Suppressor macrophage (primary cell): ENCODE data around the gene FAM53A.

ENCODE experiments used
- DNase-seq, 4 experiments: peaks; one replicate each; pipeline ENCODE4 v3.0.0-alpha.2; 2020 to 2022

FAM53A gene

DNA sequence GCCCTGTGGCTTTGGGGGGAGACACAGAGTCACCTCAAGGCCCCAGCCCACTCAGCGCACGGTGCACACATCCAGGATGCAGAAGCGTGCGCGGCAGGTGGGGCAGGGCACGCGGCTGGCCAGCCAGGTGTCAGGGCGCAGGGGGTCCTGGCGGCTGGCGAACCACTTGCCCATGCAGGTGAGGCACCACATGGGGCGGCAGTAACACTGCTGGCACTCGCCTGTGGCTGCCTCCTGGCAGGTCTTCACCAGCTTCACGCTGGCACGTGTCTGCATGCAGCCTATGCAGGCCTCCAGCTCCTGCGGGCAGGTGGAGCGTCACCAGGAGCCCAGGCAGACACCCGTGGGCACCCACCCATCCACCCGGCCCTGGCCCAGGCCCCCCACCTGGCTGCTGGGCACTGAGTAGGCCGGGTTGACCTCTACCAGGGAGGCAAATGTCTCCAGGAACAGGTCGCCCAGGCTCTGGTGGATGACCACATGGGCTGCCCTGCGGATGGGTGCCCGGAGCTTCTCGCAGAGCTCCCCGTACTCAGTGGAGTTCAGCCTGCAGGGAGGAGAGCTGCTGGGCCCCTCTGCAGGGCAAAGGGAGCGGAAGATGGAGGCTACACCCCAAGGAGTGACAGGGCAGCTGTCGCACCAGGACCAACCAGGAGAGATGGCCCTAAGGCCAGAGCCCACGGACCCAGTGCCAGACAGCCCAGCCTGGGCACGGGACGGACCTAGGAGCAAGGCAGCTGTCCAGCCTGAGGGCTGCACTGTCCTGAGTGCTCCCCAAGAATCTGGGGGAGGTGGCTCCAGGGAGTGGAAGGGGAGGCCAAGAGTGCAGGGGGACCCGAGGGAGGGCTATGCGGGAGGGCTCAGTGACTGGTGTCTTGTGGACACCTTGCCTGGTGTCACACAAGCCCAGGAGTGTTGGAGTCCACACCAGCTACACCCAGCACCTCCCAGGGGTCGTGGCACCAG, 33.3 kb upstream of the FAM53A start:
- no peak for DNase-seq

DNA sequence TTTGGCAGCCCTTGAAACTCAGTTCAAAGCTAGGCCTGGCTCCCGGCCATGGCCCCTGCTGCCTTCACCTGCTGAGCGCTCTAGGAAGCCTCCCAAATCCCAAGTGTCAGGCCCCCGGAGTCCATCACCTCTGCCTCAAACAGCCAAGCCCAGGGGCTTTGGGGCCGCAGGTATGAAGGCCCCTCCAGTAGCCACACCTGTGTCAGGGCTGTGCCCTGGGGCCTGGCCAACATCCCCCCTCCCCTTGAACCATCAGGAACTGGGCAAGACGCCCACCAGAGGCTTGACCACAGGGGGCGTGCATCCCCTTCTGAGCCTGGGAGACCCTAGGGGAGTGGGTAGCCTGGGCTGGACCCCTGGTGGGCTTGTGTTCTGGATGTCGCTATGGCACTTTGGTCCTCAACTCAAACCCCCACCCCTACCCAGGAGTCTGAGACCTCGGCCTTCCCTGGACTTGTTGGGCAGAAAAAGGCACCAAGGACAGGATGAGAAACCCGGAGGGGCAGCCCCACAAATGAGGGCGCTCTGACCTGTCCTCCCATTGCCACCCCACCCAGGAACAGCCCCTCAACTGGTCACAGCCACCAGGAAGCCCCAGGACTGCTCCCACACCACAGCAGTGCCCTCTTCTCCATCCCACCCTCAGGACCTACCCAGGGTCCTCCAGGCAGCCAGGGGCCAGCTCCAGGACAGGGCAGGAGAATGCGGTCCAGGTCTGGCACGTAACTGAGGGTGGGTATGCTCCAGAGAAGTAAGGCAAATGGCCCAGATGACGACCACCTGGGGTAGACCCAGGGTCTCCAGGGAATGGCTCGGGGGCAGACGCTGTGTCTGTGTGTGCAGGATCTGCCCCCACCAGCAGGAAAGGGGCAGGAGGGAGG, 32.2 kb upstream of the FAM53A start:
- DNase-seq, result no peak

DNA sequence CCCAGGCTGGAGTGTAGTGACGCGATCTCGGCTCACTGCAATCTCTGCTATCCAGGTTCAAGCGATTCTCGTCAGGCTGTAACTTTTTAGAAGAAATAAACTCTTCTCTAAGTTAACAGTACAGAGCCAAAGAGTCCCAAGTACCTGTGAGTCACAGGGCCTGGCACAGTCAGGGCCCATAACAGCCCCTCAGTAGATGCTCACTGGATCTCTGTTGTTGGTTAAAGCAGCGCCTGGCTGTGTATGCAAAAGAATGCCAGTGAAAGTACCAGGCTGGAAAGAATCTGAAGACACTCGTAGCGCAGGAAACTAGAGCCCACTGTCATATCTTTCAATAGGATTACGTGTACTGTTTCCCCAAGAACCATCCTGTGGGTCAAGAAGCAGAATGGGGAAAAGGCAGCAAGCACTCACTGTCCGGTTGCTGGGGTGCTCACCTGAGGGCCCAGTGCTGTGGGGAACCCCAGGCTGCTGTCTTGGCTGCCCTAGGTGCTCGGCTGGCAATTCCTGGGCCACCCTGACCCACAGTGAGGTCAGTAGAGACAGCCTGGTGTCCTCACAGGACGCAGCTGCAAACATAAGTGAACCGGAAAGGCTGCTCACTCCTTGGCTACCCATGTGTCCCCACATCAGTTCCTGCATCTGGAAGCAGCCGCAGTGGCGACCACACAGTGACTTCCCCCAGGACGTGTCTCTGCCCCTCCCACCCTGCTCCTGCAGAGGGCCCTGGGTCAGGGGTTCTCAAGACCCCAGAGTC, 31.1 kb upstream of the FAM53A start:
- peak; percentile 56 to 72 (median 68) for DNase-seq

DNA sequence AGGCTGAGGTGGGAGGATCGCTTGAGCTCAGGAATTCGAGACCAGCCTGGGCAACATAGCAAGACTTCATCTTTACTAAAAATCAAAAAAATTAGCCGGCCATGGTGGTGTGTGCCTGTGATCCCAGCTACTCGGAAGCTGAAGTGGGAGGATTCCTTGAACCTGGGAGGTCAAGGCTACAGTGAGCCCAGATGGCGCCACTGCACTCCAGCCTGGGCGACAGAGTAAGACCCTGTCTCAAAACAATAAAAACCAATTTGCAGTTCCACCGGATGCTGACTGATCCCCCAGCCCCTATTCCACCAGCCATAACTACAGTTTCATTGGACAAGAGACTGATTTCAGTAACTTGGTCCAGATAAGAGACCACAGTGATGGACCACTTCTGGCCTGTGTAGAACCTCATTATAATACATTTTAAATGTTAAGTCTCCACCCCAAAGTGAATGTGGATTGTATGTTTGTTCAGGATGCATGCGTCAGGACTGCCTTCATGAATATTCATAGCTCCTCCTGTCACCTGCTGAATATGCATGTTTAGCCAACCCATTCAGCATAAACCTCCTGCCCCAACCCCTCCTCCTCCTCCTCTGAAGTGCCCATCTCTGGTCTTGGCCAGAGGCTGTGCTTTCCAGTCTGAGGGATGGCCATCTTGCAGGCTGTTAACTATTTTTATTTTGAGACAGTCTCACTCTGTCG, 30.3 kb upstream of the FAM53A start:
- peak in 2 of 4 experiments; percentile 13 to 38 for DNase-seq

DNA sequence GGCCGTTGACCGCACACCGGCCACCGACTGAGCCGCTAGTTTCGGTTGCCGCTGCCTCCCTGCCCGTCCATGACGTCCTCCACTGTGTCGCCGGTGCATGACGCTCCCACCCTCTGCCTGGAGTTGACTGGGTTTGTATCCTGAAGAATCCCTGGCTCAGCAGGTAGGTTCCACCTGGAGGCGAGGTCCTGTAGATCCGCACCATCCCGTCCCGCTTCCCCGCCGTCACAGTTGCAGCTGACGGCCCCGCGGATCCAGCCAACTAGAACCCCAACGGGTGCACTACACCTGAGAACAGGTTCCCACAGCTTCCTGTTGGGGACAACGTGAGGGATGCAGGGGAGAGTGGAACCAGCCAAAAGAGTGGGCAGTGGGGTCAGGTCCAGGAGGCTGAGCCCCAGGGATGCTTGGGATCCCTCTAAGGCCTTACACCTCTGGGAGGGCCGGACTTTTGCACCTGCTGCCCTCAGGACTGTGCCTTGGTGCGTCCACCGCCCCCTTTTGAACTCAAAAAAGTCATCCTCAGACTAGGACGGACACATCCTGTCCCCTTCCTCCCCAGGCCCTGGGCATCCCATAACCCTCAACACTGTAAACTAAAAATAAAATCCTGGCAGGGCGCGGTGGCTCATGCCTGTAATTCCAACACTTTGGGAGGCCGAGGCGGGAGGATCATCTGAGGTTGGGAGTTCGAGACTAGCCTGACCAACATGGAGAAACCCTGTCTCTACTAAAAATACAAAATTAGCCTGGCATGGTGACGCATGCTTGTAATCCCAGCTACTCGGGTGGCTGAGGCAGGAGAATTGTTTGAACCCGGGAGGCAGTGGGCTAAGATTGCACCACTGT, 29.1 kb upstream of the FAM53A start:
- no peak for DNase-seq

DNA sequence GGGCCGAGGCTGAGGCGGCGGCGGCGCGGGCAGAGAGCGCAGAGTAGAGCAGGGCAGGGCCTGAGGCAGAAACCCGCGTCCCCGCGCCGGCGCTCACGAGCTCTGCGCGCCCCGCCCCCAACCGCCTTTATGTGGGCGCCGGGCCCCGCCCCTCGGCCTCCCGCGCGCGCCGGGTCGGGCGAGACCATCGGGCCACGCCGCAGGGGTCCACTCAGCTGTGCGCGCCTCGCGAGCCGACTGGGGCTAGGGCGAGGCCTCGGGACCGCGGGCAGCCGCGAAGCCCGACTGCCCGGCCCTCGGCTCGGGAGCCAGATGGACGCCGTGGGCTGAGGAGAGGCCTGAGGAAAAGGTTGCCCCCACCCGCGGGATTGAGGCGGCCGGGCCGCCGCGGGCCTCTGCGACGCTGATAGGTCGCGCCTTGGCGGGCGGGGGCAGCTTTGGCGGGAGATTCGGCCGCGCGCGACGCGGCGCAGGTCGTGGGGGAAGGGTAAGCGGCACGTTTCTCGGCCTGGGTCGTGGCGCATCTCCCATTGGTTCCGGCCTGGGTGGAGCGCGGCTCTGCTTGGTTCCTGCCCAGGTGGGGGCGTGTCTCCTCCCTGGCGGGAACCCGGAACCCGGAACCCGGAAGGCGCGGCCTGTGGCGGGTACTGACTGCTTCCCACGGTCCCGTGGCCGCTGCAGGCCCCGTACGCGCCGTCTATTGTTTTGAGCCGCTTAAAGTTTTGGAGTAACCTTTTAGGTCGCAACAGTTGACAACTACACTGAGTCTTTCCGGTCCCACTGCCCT, 28.3 kb upstream of the FAM53A start, which contains the start of gene SLBP:
SLBP (minus strand) TSS at position 104 of the 787 bp plus-strand sequence. CDS start 131 bp downstream, outside the sequence.
- DNase-seq, result peak; percentile 98 to 99 (median 99)

DNA sequence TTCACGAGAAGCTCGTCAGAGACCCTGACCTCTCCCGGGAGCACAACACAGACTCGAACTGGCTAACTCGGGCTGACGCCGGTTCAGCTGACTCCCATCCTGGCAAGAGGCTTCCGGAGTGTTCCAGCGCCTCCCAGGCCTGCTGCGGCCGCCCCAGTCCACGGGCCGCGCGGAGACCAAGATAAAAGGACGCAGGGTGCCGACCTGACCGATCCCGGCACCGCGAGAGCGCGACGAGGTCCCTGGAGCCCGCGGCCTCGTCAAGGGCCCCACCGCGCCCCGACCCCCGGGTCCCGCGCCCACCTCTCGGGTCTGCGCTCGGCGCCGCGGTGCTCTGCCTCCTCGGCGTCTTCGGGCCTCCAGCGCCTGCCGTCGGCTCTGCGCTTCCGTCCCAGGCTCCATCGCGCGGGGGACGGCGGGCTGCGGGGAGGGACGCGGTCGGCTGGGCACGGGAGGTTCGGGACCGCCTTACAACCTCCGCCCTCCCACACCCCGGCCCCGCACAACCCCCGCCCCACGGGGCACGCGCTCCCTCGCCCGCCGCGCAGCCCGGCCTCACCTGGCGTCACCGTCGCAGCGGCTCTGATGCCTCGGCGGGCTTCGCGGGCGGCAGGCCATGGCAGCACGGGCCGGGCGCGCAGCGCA, 27.6 kb upstream of the FAM53A start:
- peak; percentile 63 to 74 (median 64) for DNase-seq

DNA sequence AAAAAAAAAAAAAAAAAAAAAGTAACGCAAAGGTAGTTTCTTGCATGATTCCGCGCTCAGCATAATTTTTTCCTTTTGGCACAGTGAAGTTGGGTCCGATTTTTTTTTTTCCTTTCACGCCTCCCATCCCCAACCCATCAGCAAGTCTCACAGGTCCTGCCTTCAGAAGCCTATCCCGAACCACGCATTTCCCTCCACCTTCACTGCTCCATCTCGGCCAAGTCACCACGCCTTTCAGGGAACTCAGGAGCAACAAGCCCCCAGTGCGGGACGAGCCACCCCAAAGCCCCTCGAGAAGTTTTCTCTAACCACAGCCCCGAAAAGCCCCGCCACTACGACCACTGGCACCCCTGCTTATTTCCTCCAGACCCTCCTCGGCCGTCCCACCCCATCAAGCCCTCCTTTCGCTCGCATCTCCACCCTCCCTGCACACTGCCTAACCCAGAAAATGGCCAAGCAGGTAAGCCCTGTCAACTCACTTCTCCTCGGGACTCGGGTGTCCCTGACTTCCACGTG, 27.0 kb upstream of the FAM53A start:
- no peak for DNase-seq

DNA sequence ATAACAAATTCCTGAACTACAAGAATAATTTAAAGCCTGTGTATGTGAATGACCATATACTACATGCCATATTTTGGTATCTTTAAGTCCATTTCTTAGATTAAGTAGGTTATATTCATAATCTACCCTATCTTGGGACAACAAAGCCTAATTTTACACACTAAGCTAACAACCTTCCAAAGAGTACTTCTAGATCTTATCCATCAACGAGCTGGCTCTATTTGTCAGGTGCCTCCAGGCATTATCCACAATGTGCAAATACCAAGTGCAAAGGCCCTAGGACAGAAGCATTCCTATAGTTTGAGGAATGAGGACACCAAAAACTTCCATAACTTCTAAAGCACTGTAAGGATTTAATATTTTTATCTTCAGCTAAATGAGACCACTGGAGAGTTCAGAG, 24.5 kb upstream of the FAM53A start:
- no peak for DNase-seq

DNA sequence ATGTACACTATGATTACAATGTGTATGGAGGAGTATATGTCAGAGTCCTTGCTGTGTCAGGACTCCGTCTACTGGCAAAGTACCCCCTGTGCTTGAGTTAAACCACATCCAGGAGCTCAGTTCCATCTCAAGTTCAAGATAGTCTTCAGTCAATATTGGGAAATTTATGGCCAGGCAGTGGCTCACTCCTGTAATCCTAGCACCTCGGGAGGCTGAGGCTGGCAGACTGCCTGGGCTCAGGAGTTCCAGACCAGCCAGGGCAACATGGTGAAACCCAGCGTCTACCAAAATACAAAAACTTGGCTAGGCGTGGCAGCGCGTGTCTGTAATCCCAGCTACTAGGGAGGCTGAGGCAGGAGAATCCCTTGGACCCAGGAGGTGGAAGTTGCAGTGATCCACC, 22.2 kb upstream of the FAM53A start:
- DNase-seq, result no peak

DNA sequence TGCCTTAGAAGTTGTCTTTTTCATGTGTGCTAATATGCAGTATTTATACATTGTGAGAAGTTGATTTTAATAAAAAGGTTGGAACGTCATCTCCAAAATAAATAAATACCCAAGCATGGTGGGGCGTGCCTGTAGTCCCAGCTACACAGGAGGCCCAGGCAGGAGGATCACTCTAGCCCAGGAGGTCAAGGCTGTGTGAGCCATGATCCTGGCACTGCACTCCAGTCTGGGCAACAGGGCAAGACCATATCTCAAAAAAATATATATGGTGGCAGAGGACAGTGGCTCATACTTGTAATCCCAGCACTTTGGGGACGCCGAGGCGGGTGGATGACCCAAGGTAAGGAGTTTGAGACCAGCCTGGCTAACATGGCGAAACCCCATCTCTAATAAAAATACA, 21.6 kb upstream of the FAM53A start:
- DNase-seq, result no peak

DNA sequence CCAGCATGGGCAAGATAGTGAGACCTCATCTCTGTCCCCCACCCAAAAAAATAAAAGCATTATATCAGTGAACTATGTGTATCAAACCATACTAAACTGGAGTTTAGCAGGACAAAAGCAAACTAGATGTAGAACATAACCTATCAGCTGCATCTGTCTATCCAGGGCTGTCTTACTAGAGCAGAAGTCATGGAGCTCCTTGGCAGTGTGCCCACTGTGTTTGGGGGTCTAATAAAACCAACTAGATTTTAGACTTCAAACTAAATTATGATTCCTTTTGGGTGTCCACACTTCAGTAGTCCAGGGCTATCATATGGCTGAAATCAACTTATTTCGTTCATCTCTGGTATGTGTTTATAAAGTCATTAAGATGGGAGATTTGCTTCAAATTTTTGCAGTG, 19.8 kb upstream of the FAM53A start:
- DNase-seq, result no peak

DNA sequence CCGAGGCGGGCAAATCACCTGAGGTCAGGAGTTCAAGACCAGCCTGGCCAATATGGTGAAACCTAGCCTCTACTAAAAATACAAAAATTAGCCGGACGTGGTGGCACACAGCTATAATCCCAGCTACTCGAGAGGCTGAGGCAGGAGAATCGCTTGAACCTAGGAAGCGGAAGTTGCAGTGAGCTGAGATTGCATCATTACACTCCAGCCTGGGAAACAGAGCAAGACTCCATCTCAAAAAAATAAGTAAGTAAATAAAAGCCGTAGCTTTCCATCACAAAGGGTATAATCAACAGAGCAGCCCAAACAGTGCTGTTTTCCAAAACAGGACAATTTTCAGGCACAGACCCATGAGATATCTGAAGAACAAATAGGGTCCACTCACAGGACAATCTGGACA, 17.6 kb upstream of the FAM53A start:
- DNase-seq, result peak; percentile 42 to 59 (median 58)

DNA sequence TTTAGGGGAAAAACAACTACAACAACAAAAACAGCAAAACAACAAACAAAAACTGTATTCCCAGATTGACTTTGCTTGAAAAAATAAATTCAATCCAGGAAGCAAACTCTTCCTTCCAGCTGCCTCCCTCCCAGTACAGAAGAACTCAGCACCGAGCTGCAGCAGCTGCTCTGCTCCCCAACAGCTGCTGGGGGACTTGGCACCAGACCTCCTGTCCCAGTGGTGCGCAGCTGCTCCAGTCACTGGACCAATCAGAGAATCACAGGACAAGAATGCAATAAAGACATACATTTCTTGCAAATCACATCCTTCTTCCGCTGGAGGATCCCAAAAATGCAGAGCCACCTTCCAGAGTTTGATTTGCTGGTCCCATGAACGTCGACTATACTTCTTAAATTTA, 11.8 kb upstream of the FAM53A start:
- DNase-seq, result no peak

DNA sequence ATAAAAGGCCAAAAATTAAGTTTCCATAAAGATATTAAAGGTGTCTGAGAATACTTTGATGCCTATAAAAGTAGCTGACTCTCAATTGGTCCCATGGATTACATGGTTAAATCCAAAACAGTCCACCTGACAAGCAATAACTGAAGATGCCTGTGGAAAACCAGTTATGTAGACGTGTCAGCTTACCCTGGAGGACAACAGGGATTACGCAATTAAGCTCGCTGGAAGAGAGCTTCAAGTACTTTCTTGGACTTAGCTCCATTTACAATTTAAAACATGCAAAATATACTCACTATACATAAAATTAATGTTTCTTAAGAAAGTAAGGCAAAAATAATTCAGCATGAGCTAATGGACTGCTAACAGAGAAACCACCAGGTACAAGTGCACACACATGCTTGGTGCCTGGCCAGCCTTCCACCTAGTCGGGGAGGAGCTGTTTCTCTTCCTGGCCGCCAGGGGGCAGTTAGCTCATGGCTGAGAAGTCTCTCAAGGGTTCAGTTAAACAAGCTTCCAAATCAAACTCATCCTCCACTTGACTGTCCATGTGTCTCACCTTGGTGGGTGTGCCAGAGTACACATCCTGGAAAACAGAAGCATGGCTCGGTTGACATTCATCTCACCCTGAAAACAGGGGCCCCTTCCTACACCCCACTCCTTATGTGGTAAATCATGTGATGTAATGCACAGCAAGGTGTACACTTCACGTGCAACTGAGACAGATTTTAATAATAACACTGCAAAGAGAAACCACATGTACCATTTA, 9.2 kb upstream of the FAM53A start:
- peak; percentile 80 to 91 (median 88) for DNase-seq

DNA sequence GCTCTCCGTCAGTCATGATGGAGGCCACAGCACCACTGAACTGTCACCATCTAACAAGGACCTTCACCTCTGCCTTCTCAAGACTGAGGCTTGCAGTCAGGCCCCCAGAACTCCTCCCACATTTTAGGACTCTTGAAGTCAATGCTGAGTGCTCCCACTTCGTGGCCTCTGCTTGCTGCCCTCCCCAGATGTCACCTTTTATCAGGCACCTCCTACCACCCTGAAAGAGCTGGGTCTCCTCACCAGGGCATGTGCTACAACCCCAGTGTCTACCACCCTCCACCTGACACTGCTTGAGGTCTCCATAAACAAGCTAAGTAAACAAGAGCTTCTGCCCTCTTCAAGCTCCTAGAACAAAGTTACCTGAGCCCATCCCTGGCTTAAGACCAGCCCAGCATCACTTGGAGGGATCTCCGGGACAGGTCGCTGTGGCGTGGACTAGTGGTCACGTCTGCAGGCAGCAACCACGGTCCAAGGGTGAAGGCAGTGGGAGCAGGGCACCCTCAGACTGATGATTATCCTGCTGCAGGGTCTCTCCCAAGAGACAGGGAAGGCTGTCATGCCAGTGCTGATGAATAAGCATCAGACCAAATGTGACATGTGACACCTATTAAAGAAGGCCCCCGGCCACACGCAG, 7.7 kb upstream of the FAM53A start:
- no peak for DNase-seq

DNA sequence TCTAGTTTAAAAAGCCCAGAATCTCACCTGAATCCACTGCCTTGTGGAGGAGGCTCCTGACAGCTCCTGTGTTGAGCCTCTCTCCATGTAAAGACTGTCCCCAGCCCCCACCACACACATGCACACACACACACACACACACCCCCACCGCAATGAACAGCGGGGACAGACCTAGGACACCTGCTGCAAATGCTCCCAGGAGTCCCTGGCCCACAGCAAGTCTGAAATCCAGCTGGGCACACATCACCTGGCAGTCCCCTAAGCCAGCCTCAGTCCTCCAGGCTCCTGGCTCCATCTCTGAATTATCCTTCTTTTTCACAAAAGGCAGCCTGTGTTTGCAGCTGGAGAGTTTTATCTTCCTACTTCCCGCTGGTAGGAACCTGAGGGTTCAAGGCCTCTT, 6.6 kb upstream of the FAM53A start:
- DNase-seq, result no peak

DNA sequence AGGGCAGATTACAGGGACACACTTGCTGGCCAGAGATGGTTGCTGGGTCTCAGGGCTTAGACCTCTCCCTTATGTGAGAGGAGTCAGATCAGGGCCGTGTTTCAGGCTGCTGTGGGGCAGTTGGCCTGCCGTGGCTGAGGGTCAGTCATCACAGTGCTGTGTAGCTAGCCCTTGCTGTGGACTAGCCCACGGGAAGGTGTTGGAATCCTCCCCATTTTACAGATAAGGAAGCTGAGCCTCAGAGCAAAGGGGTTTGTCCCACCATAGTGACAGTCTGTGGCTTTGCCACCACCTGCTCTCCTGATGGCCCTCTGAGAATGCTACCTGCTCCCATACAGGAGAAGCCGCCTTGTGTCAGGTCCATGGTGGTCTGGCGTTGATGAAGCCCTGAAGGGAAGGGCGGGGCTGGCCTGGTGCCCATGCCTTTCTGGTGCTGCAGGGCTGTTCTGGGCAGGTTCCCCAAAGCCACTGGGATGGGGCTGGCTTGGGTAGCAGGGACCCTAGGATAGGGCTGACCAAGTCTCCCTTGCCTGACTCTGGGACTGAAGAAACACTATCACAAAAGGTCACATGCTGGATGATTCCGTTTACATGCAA, 2.4 kb upstream of the FAM53A start:
- no peak for DNase-seq
